ENCODE results near the gene TMPRSS7. TPM values are rescaled to one million over a fixed set of nuclear protein-coding genes. Genes with fewer than 3 reads are reported as not detected.

Gene TMPRSS7
- total RNA-seq, 2 experiments from 2014 or later = not detected

GRCh38 chr3:112074006-112074405, 39.5 kb downstream of the TMPRSS7 start:
- Mint-ChIP-seq H3K4me3 (no peak overlapping the region), H3K4me1 (ENCODE audit: low read depth) (peaks cover 39% of the 10 kb centered on the region), H3K27me3 (ENCODE audit: low read depth) (no peaks in the 10 kb centered on the region), H3K27ac (no peak overlapping the region), H3K9me3 (peaks cover 3% of the 10 kb centered on the region), H3K36me3 (ENCODE audit: low read depth) (no peaks in the 10 kb centered on the region)
- CTCF ChIA-PET = no interaction called here
- no peak for DNase-seq
- intact Hi-C loops (cut with micrococcal nuclease) = loop anchor here (5.0 kb wide), 1 partner anchor 423 kb away; the partner anchor contains the start of gene BTLA

GRCh38 chr3:112074616-112075497, 40.3 kb downstream of the TMPRSS7 start:
- Mint-ChIP-seq H3K27me3 (ENCODE audit: low read depth) (no peaks in the 10 kb centered on the region), H3K36me3 (ENCODE audit: low read depth) (no peaks in the 10 kb centered on the region), H3K4me3 (peak overlapping the region; percentile 32), H3K4me1 (ENCODE audit: low read depth) (peaks cover 39% of the 10 kb centered on the region), H3K27ac (peak overlapping the region; percentile 76), H3K9me3 (peaks cover 1% of the 10 kb centered on the region)
- DNase-seq = peak; percentile 79
- CTCF ChIA-PET = no interaction called here
- intact Hi-C loops (cut with micrococcal nuclease) = loop anchor here (1.0 to 5.0 kb wide), 4 partner anchors 54 to 422 kb away; partner anchors contain the start of genes ABHD10 and BTLA

GRCh38 chr3:112078125-112079083, 43.9 kb downstream of the TMPRSS7 start:
- H3K4me1 Mint-ChIP-seq (ENCODE audit: low read depth) = peaks cover 18% of the 10 kb centered on the region
- H3K9me3 Mint-ChIP-seq = no peaks in the 10 kb centered on the region
- no peak overlapping the region for H3K27ac Mint-ChIP-seq
- no peaks in the 10 kb centered on the region for H3K36me3 Mint-ChIP-seq (ENCODE audit: low read depth)
- H3K27me3 Mint-ChIP-seq (ENCODE audit: low read depth) = no peaks in the 10 kb centered on the region
- no peak overlapping the region for H3K4me3 Mint-ChIP-seq
- CTCF ChIA-PET = interaction anchor here (1.0 kb wide), 1 partner anchor 65 kb away, joined by 5 read pairs; no protein-coding TSS in a partner anchor
- no peak for DNase-seq
- intact Hi-C loops (cut with micrococcal nuclease) = no loop called here

GRCh38 chr3:112083239-112083638, 48.7 kb downstream of the TMPRSS7 start:
- H3K27ac Mint-ChIP-seq = no peak overlapping the region
- DNase-seq = no peak
- H3K9me3 Mint-ChIP-seq = no peaks in the 10 kb centered on the region
- H3K4me1 Mint-ChIP-seq (ENCODE audit: low read depth) = peaks cover 19% of the 10 kb centered on the region
- H3K27me3 Mint-ChIP-seq (ENCODE audit: low read depth) = peaks cover 6% of the 10 kb centered on the region
- H3K36me3 Mint-ChIP-seq (ENCODE audit: low read depth) = no peaks in the 10 kb centered on the region
- CTCF ChIA-PET = no interaction called here
- H3K4me3 Mint-ChIP-seq = no peak overlapping the region
- intact Hi-C loops (cut with micrococcal nuclease) = no loop called here

- no peaks in the 10 kb centered on the region for H3K36me3 Mint-ChIP-seq (ENCODE audit: low read depth)
- H3K4me3 Mint-ChIP-seq = peak overlapping the region; percentile 82
- H3K9me3 Mint-ChIP-seq = no peaks in the 10 kb centered on the region
- peaks cover 19% of the 10 kb centered on the region for H3K4me1 Mint-ChIP-seq (ENCODE audit: low read depth)
- H3K27me3 Mint-ChIP-seq (ENCODE audit: low read depth) = peaks cover 6% of the 10 kb centered on the region
- intact Hi-C loops (cut with micrococcal nuclease) = no loop called here
- DNase-seq = no peak
- CTCF ChIA-PET = interaction anchor here (1.3 kb wide), 1 partner anchor 41 kb away, joined by 5 read pairs; no protein-coding TSS in a partner anchor
- H3K27ac Mint-ChIP-seq = no peak overlapping the region
These were observed 50.6 kb downstream of the TMPRSS7 start for GRCh38 chr3:112084980-112085705.

GRCh38 chr3:112085735-112086075, 51.2 kb downstream of the TMPRSS7 start:
- intact Hi-C loops (cut with micrococcal nuclease) = no loop called here

GRCh38 chr3:112086076-112086854, 51.7 kb downstream of the TMPRSS7 start, which contains the start of gene C3orf52:
Gene C3orf52 (plus strand): TSS chr3:112086389. CDS start chr3:112086408, 19 bp downstream.
- H3K27ac Mint-ChIP-seq = peak within 1 kb of the TSS; percentile 9
- CTCF ChIA-PET = interaction anchor here (0.7 to 1.2 kb wide), 2 partner anchors 25 to 43 kb away, joined by 3 read pairs; no protein-coding TSS in a partner anchor
- intact Hi-C loops (cut with micrococcal nuclease) = no loop called here
- H3K9me3 Mint-ChIP-seq = no peaks in the 10 kb centered on the region
- DNase-seq = peak; percentile 63
- H3K4me1 Mint-ChIP-seq (ENCODE audit: low read depth) = peaks cover 19% of the 10 kb centered on the region
- H3K36me3 Mint-ChIP-seq (ENCODE audit: low read depth) = no peaks in the 10 kb centered on the region
- peaks cover 6% of the 10 kb centered on the region for H3K27me3 Mint-ChIP-seq (ENCODE audit: low read depth)
- peak within 1 kb of the TSS; percentile 82 for H3K4me3 Mint-ChIP-seq

More at GRCh38 chr3:112085735-112086075, 51.2 kb downstream of the TMPRSS7 start:
- no peak for DNase-seq
- CTCF ChIA-PET = interaction anchor here (0.7 kb wide), 1 partner anchor 26 kb away, joined by 3 read pairs; no protein-coding TSS in a partner anchor
- Mint-ChIP-seq H3K9me3 (no peaks in the 10 kb centered on the region), H3K4me1 (ENCODE audit: low read depth) (peaks cover 19% of the 10 kb centered on the region), H3K27me3 (ENCODE audit: low read depth) (peaks cover 6% of the 10 kb centered on the region), H3K36me3 (ENCODE audit: low read depth) (no peaks in the 10 kb centered on the region), H3K27ac (no peak overlapping the region), H3K4me3 (peak overlapping the region; percentile 82)

- Mint-ChIP-seq H3K9me3 (no peaks in the 10 kb centered on the region), H3K4me1 (ENCODE audit: low read depth) (peaks cover 19% of the 10 kb centered on the region), H3K27ac (peak overlapping the region; percentile 9), H3K36me3 (ENCODE audit: low read depth) (no peaks in the 10 kb centered on the region), H3K4me3 (peak overlapping the region; percentile 82), H3K27me3 (ENCODE audit: low read depth) (peaks cover 6% of the 10 kb centered on the region)
- no peak for DNase-seq
- CTCF ChIA-PET = interaction anchor here (0.9 to 1.2 kb wide), 2 partner anchors 24 to 44 kb away, joined by 3 read pairs; no protein-coding TSS in a partner anchor
- intact Hi-C loops (cut with micrococcal nuclease) = no loop called here
These were observed 52.5 kb downstream of the TMPRSS7 start for GRCh38 chr3:112086875-112087524.

- DNase-seq = no peak
- Mint-ChIP-seq H3K36me3 (ENCODE audit: low read depth) (no peaks in the 10 kb centered on the region), H3K4me1 (ENCODE audit: low read depth) (peaks cover 25% of the 10 kb centered on the region), H3K9me3 (no peaks in the 10 kb centered on the region), H3K27me3 (ENCODE audit: low read depth) (peaks cover 6% of the 10 kb centered on the region), H3K4me3 (no peak overlapping the region), H3K27ac (no peak overlapping the region)
- CTCF ChIA-PET = interaction anchor here (0.9 kb wide), 1 partner anchor 24 kb away, joined by 3 read pairs; no protein-coding TSS in a partner anchor
- intact Hi-C loops (cut with micrococcal nuclease) = no loop called here
These were observed 53.2 kb downstream of the TMPRSS7 start for GRCh38 chr3:112087746-112088145.

GRCh38 chr3:112088944-112089343, 54.4 kb downstream of the TMPRSS7 start:
- no peak overlapping the region for H3K4me3 Mint-ChIP-seq
- no peaks in the 10 kb centered on the region for H3K9me3 Mint-ChIP-seq
- H3K27me3 Mint-ChIP-seq (ENCODE audit: low read depth) = peaks cover 6% of the 10 kb centered on the region
- intact Hi-C loops (cut with micrococcal nuclease) = no loop called here
- CTCF ChIA-PET = interaction anchor here (0.7 kb wide), 1 partner anchor 43 kb away, joined by 3 read pairs; no protein-coding TSS in a partner anchor
- no peak overlapping the region for H3K27ac Mint-ChIP-seq
- H3K4me1 Mint-ChIP-seq (ENCODE audit: low read depth) = peaks cover 31% of the 10 kb centered on the region
- no peak for DNase-seq
- H3K36me3 Mint-ChIP-seq (ENCODE audit: low read depth) = no peaks in the 10 kb centered on the region

Data from activated naive CD4-positive, alpha-beta T cell treated with anti-CD3 and anti-CD28 coated beads for 36 hours (primary cell).